ENCODE measurements around the gene MBNL1.

DNA sequence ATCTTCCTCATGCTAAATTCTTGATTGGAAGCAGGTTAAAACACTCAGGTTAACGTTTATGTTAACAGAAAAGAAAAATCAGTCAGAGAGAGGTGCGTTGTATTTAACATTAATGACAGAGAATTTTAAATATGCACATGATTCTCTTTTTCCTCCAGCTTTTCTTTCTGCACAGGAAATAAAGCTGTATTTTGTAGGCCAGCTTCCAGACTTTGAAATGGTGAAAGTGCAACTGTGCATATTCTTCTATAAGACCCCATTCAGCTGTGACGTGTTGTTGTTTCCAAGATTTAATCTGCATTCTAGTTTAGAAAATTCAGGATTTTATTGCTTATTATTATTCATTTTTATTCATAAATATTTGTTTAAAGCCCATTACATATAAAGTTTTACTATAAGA, 11.8 kb downstream of the MBNL1 start:
- TF ChIP-seq, protein P1, sequence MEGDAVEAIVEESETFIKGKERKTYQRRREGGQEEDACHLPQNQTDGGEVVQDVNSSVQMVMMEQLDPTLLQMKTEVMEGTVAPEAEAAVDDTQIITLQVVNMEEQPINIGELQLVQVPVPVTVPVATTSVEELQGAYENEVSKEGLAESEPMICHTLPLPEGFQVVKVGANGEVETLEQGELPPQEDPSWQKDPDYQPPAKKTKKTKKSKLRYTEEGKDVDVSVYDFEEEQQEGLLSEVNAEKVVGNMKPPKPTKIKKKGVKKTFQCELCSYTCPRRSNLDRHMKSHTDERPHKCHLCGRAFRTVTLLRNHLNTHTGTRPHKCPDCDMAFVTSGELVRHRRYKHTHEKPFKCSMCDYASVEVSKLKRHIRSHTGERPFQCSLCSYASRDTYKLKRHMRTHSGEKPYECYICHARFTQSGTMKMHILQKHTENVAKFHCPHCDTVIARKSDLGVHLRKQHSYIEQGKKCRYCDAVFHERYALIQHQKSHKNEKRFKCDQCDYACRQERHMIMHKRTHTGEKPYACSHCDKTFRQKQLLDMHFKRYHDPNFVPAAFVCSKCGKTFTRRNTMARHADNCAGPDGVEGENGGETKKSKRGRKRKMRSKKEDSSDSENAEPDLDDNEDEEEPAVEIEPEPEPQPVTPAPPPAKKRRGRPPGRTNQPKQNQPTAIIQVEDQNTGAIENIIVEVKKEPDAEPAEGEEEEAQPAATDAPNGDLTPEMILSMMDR (IDR thresholded peaks at IDR 0.05): no peak
- no peak for TF ChIP-seq POLR2AphosphoS5 (IDR thresholded peaks at IDR 0.05)

Data from breast epithelium (tissue), 3 donors.